Stimulated activated CD4-positive, alpha-beta T cell treated with anti-CD3 and anti-CD28 coated beads, Interleukin-4, amount 100 ng/mL, for 1 hour (primary cell): ENCODE data around the gene PROZ.

Experiments used
- DNase-seq: peaks from one replicate; pipeline ENCODE4 v3.0.0-alpha.2; 2020

Gene PROZ

GRCh38 chr13:113120300-113121182 lies 37.9 kb upstream of the PROZ start:
- DNase-seq, result no peak

DNA sequence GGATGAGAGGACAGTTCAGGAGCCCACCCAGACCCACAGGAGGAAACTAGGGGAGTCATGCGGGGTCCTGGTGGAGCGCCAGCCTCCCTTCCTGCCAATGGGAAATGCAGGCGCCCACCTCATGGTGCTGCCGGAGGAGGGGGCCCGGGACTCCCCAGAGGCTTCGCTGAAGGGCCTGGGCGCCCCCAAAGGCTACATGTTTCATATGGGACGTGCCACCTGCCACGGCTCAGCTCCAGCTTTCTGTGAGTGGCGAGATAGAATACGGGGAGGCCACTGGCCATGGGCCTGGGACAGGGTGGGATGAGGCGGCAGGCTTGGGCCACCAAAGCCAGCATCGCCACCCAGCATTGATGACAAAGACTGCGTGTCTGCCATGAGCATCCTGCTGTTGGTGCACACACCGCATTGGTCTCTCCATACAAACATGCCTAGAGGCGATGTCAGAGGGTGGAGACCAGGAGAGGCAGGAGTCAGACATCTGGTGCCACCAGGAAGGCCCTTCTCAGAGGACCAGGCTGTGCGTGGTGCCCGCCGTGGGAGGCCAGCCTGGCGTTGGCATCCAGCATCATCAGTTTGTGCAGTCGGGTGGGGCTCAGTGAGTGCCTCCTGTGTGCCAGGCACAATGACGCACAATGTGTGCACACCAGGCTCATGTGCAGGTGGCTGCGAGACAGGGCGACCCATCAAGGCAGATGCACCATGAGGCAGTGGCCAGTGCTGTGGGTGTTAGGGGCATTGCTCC lies 37.1 kb upstream of the PROZ start:
- no peak for DNase-seq

GRCh38 chr13:113121928-113122471 lies 36.4 kb upstream of the PROZ start:
- DNase-seq, result no peak

- no peak for DNase-seq
These were observed 35.8 kb upstream of the PROZ start, which contains the start of gene F10 for GRCh38 chr13:113122550-113123225. F10 (plus strand) TSS chr13:113122799; CDS start chr13:113122856, 57 bp downstream.

- no peak for DNase-seq
These were observed 34.9 kb upstream of the PROZ start for GRCh38 chr13:113123226-113124201.

GRCh38 chr13:113124211-113124970 lies 34.1 kb upstream of the PROZ start:
- no peak for DNase-seq

- no peak for DNase-seq
These were observed 32.8 kb upstream of the PROZ start for GRCh38 chr13:113125506-113126264.

GRCh38 chr13:113126265-113127150 lies 31.9 kb upstream of the PROZ start:
- no peak for DNase-seq

DNA sequence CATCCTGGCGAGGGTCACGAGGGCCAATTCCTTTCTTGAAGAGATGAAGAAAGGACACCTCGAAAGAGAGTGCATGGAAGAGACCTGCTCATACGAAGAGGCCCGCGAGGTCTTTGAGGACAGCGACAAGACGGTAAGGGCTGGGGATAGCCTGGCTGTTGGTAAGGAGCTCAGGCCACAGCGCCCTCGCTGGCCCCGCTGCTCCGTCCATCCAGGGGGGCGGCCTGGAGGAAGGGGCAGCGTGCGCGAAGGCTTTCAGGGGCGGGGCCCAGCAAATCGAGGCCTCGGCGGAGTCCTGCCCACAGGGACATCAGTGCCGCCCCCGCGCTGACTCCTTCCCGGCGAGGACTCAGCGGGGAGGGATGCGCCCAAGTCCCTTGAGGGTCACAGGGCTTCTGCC lies 29.0 kb upstream of the PROZ start:
- no peak for DNase-seq

- peak; percentile 47 for DNase-seq
These were observed 28.3 kb upstream of the PROZ start for GRCh38 chr13:113129921-113130750.

DNA sequence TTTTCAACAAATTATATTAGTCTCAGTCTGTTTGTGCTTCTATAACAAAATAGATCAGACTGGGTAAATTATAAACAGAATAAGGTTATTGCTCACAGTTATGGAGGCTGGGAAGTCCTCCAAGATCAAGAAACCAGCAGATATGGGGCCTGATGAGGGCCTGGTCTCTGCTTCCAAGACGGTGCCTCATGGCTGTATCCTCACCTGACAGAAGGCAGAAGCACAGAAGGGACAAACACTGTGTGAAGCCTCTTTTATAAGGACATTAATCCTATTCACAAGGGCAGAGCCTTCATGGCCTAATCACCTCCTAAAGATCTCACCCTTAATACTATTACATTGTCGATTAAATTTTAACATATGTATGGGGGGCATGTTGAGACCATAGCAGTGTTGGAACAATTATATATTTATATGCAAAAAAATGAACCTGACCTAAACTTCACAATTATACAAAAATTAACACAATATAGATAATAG lies 23.1 kb upstream of the PROZ start:
- no peak for DNase-seq

GRCh38 chr13:113137691-113138298 lies 20.7 kb upstream of the PROZ start:
- no peak for DNase-seq

- no peak for DNase-seq
These were observed 19.5 kb upstream of the PROZ start for GRCh38 chr13:113138792-113139551.

DNA sequence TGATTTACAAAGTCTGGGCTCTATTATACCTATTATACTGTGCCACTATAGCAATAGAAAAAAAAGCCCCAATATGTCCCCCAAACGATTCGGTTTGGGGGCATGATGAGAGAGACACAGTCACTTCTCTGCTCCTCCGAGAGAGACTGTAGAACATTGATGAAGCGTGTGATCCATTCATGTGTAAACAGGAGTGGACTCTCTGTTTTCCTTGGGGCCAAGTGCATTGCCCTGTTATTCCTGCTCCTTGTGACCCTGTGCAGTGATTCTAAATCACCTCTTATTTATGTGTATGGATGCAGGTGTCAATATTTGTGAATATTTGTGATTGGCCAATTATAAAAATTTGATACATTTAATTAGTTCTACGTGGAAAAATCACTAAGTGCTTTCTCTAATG lies 18.9 kb upstream of the PROZ start:
- no peak for DNase-seq

GRCh38 chr13:113140677-113141600 lies 17.5 kb upstream of the PROZ start:
- no peak for DNase-seq

DNA sequence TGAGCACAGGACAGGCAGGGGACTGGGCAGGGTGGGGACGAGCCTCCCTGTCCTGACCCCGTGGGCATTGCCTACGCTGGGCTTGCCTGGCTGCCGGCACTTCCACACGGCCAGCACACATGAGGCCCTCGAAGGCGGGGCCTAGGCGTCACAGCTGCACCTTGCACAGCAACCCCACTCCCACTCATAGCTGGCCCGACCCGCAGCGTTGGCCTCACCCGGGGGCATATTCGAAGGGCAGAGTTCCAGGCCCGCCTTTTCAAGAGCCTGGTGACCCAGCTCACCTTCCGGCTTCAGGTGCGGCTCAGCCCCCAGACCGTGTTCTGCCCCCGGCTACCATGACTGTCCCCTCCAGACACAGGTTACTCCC lies 16.9 kb upstream of the PROZ start:
- no peak for DNase-seq
